ENCODE results near the gene SYTL3.

Gene SYTL3

GRCh38 chr6:158753811-158754210, 104.0 kb downstream of the SYTL3 start:
- Histone ChIP-seq H3K4me1 (ENCODE audit: control insufficient read depth, insufficient read depth, low read length) (no peaks in the 10 kb centered on the region), H3K9ac (ENCODE audit: low read depth, low read length) (no peak overlapping the region), H3K27me3 (ENCODE audit: control insufficient read depth, insufficient read depth, low read length) (no peaks in the 10 kb centered on the region), H3K4me2 (ENCODE audit: low read length) (no peak overlapping the region), H3K9me3 (replicated peaks; ENCODE audit: low read length) (no peaks in the 10 kb centered on the region), H3K4me3 (ENCODE audit: low read length) (no peak overlapping the region), H3K36me3 (ENCODE audit: insufficient read depth, low read length) (no peaks in the 10 kb centered on the region)

- Histone ChIP-seq H3K36me3 (ENCODE audit: insufficient read depth, low read length) (no peaks in the 10 kb centered on the region), H3K9ac (ENCODE audit: low read depth, low read length) (no peak overlapping the region), H3K9me3 (replicated peaks; ENCODE audit: low read length) (no peaks in the 10 kb centered on the region), H3K4me2 (ENCODE audit: low read length) (no peak overlapping the region), H3K4me3 (ENCODE audit: low read length) (no peak overlapping the region), H3K4me1 (ENCODE audit: control insufficient read depth, insufficient read depth, low read length) (no peaks in the 10 kb centered on the region), H3K27me3 (ENCODE audit: control insufficient read depth, insufficient read depth, low read length) (no peaks in the 10 kb centered on the region)
Observed at GRCh38 chr6:158754738-158755137, 104.9 kb downstream of the SYTL3 start.

- Histone ChIP-seq H3K9ac (ENCODE audit: low read depth, low read length) (no peak overlapping the region), H3K36me3 (ENCODE audit: insufficient read depth, low read length) (no peaks in the 10 kb centered on the region), H3K4me3 (ENCODE audit: low read length) (no peak overlapping the region), H3K9me3 (replicated peaks; ENCODE audit: low read length) (no peaks in the 10 kb centered on the region), H3K4me1 (ENCODE audit: control insufficient read depth, insufficient read depth, low read length) (peaks cover 3% of the 10 kb centered on the region), H3K27me3 (ENCODE audit: control insufficient read depth, insufficient read depth, low read length) (no peaks in the 10 kb centered on the region), H3K4me2 (ENCODE audit: low read length) (no peak overlapping the region)
Observed at GRCh38 chr6:158755636-158756035, 105.8 kb downstream of the SYTL3 start.

GRCh38 chr6:158756126-158756525, 106.3 kb downstream of the SYTL3 start:
- Histone ChIP-seq H3K36me3 (ENCODE audit: insufficient read depth, low read length) (no peaks in the 10 kb centered on the region), H3K9me3 (replicated peaks; ENCODE audit: low read length) (no peaks in the 10 kb centered on the region), H3K9ac (ENCODE audit: low read depth, low read length) (no peak overlapping the region)

GRCh38 chr6:158756977-158757752, 107.3 kb downstream of the SYTL3 start:
- no peaks in the 10 kb centered on the region for H3K27me3 ChIP-seq (ENCODE audit: control insufficient read depth, insufficient read depth, low read length)
- H3K9ac ChIP-seq (ENCODE audit: low read depth, low read length), result no peak overlapping the region
- H3K4me3 ChIP-seq (ENCODE audit: low read length), result no peak overlapping the region
- H3K4me2 ChIP-seq (ENCODE audit: low read length), result no peak overlapping the region
- H3K9me3 ChIP-seq (replicated peaks; ENCODE audit: low read length), result no peaks in the 10 kb centered on the region
- no peaks in the 10 kb centered on the region for H3K36me3 ChIP-seq (ENCODE audit: insufficient read depth, low read length)
- H3K4me1 ChIP-seq (ENCODE audit: control insufficient read depth, insufficient read depth, low read length), result peaks cover 3% of the 10 kb centered on the region

More at GRCh38 chr6:158756126-158756525, 106.3 kb downstream of the SYTL3 start:
- Histone ChIP-seq H3K4me2 (ENCODE audit: low read length) (no peak overlapping the region), H3K27me3 (ENCODE audit: control insufficient read depth, insufficient read depth, low read length) (no peaks in the 10 kb centered on the region), H3K4me1 (ENCODE audit: control insufficient read depth, insufficient read depth, low read length) (peaks cover 3% of the 10 kb centered on the region), H3K4me3 (ENCODE audit: low read length) (no peak overlapping the region)

GRCh38 chr6:158757753-158758090, 107.9 kb downstream of the SYTL3 start:
- Histone ChIP-seq H3K27me3 (ENCODE audit: control insufficient read depth, insufficient read depth, low read length) (no peaks in the 10 kb centered on the region), H3K4me2 (ENCODE audit: low read length) (no peak overlapping the region), H3K4me3 (ENCODE audit: low read length) (no peak overlapping the region), H3K36me3 (ENCODE audit: insufficient read depth, low read length) (no peaks in the 10 kb centered on the region), H3K9ac (ENCODE audit: low read depth, low read length) (no peak overlapping the region), H3K4me1 (ENCODE audit: control insufficient read depth, insufficient read depth, low read length) (peaks cover 3% of the 10 kb centered on the region), H3K9me3 (replicated peaks; ENCODE audit: low read length) (no peaks in the 10 kb centered on the region)

- Histone ChIP-seq H3K9ac (ENCODE audit: low read depth, low read length) (no peak overlapping the region), H3K27me3 (ENCODE audit: control insufficient read depth, insufficient read depth, low read length) (no peaks in the 10 kb centered on the region), H3K4me2 (ENCODE audit: low read length) (no peak overlapping the region), H3K36me3 (ENCODE audit: insufficient read depth, low read length) (no peaks in the 10 kb centered on the region), H3K4me3 (ENCODE audit: low read length) (no peak overlapping the region), H3K4me1 (ENCODE audit: control insufficient read depth, insufficient read depth, low read length) (peaks cover 3% of the 10 kb centered on the region), H3K9me3 (replicated peaks; ENCODE audit: low read length) (no peaks in the 10 kb centered on the region)
Observed at GRCh38 chr6:158758451-158758860, 108.6 kb downstream of the SYTL3 start.

GRCh38 chr6:158758941-158759479, 109.2 kb downstream of the SYTL3 start:
- Histone ChIP-seq H3K9ac (ENCODE audit: low read depth, low read length) (no peak overlapping the region), H3K9me3 (replicated peaks; ENCODE audit: low read length) (no peaks in the 10 kb centered on the region), H3K4me1 (ENCODE audit: control insufficient read depth, insufficient read depth, low read length) (peaks cover 3% of the 10 kb centered on the region), H3K4me3 (ENCODE audit: low read length) (no peak overlapping the region), H3K4me2 (ENCODE audit: low read length) (no peak overlapping the region), H3K27me3 (ENCODE audit: control insufficient read depth, insufficient read depth, low read length) (no peaks in the 10 kb centered on the region), H3K36me3 (ENCODE audit: insufficient read depth, low read length) (peaks cover 4% of the 10 kb centered on the region)

GRCh38 chr6:158759966-158760617, 110.2 kb downstream of the SYTL3 start:
- Histone ChIP-seq H3K9ac (ENCODE audit: low read depth, low read length) (no peak overlapping the region), H3K9me3 (replicated peaks; ENCODE audit: low read length) (no peaks in the 10 kb centered on the region), H3K27me3 (ENCODE audit: control insufficient read depth, insufficient read depth, low read length) (no peaks in the 10 kb centered on the region), H3K4me2 (ENCODE audit: low read length) (no peak overlapping the region), H3K4me3 (ENCODE audit: low read length) (no peak overlapping the region), H3K4me1 (ENCODE audit: control insufficient read depth, insufficient read depth, low read length) (peaks cover 3% of the 10 kb centered on the region), H3K36me3 (ENCODE audit: insufficient read depth, low read length) (peaks cover 15% of the 10 kb centered on the region)

- H3K27me3 ChIP-seq (ENCODE audit: control insufficient read depth, insufficient read depth, low read length), result no peaks in the 10 kb centered on the region
- peaks cover 3% of the 10 kb centered on the region for H3K4me1 ChIP-seq (ENCODE audit: control insufficient read depth, insufficient read depth, low read length)
- H3K9me3 ChIP-seq (replicated peaks; ENCODE audit: low read length), result no peaks in the 10 kb centered on the region
- peaks cover 21% of the 10 kb centered on the region for H3K36me3 ChIP-seq (ENCODE audit: insufficient read depth, low read length)
- H3K9ac ChIP-seq (ENCODE audit: low read depth, low read length), result no peak overlapping the region
- no peak overlapping the region for H3K4me2 ChIP-seq (ENCODE audit: low read length)
- H3K4me3 ChIP-seq (ENCODE audit: low read length), result no peak overlapping the region
Observed at GRCh38 chr6:158760618-158761250, 110.9 kb downstream of the SYTL3 start.

GRCh38 chr6:158761746-158762145, 111.9 kb downstream of the SYTL3 start:
- Histone ChIP-seq H3K4me2 (ENCODE audit: low read length) (no peak overlapping the region), H3K4me1 (ENCODE audit: control insufficient read depth, insufficient read depth, low read length) (peaks cover 3% of the 10 kb centered on the region), H3K27me3 (ENCODE audit: control insufficient read depth, insufficient read depth, low read length) (no peaks in the 10 kb centered on the region), H3K9me3 (replicated peaks; ENCODE audit: low read length) (no peaks in the 10 kb centered on the region), H3K9ac (ENCODE audit: low read depth, low read length) (no peak overlapping the region), H3K4me3 (ENCODE audit: low read length) (no peak overlapping the region), H3K36me3 (ENCODE audit: insufficient read depth, low read length) (peaks cover 31% of the 10 kb centered on the region)
